ENCODE measurements around the gene MTA3.

MTA3 gene

GRCh38 chr2:42765686-42766085 lies 197.3 kb downstream of the MTA3 start:
- DNase-seq: no peak

- no peak for DNase-seq
Measured at GRCh38 chr2:42767080-42767898, 198.9 kb downstream of the MTA3 start.

- DNase-seq: no peak
Measured at GRCh38 chr2:42767899-42768705, 199.7 kb downstream of the MTA3 start.

GRCh38 chr2:42768706-42769256 lies 200.3 kb downstream of the MTA3 start:
- no peak for DNase-seq

GRCh38 chr2:42769583-42770287 lies 201.3 kb downstream of the MTA3 start:
- DNase-seq: no peak

GRCh38 chr2:42770288-42771131 lies 202.1 kb downstream of the MTA3 start:
- DNase-seq: no peak

GRCh38 chr2:42771546-42772153 lies 203.2 kb downstream of the MTA3 start:
- DNase-seq: no peak

- DNase-seq: no peak
Measured at GRCh38 chr2:42775186-42775585, 206.8 kb downstream of the MTA3 start.

GRCh38 chr2:42775810-42776209 lies 207.4 kb downstream of the MTA3 start:
- DNase-seq: no peak

- no peak for DNase-seq
Measured at GRCh38 chr2:42777883-42778805, 209.7 kb downstream of the MTA3 start.

GRCh38 chr2:42781181-42781580 lies 212.7 kb downstream of the MTA3 start:
- no peak for DNase-seq

- DNase-seq: no peak
Measured at GRCh38 chr2:42783511-42783910, 215.1 kb downstream of the MTA3 start.

- DNase-seq: no peak
Measured at GRCh38 chr2:42784204-42784880, 215.9 kb downstream of the MTA3 start.

GRCh38 chr2:42786561-42787345 lies 218.3 kb downstream of the MTA3 start:
- DNase-seq: no peak

GRCh38 chr2:42787424-42787787 lies 219.0 kb downstream of the MTA3 start:
- DNase-seq: no peak

GRCh38 chr2:42787788-42788477 lies 219.5 kb downstream of the MTA3 start:
- no peak for DNase-seq

GRCh38 chr2:42788478-42788793 lies 220.0 kb downstream of the MTA3 start:
- no peak for DNase-seq

GRCh38 chr2:42788882-42789281 lies 220.4 kb downstream of the MTA3 start:
- DNase-seq: no peak

- no peak for DNase-seq
Measured at GRCh38 chr2:42789751-42790150, 221.3 kb downstream of the MTA3 start.
